Measurements from ENCODE around the gene EBP.

DNA sequence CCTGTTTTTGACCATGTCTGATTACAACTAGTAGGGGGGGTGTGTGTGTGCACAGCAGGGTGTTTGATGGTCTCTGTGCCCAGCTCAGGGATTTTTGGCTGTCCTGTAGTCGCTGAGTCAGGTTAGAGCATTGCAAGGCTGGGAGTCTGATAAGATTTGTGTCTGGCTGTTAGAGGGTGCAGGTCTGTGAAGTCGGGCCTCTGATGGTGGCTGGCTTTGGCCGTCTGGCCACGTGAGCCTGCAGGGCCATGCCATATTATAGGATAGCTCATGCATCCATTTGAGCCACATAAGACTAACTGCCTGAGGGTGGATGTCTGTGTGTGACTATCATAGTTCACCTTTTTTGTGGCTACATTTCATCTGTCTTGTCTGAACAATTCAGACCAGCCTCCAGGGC, 7.9 kb upstream of the EBP start:
- TF ChIP-seq CTCF (IDR thresholded peaks at IDR 0.05) (no peak), POLR2A (IDR thresholded peaks at IDR 0.05) (no peak), EP300 (IDR thresholded peaks at IDR 0.05) (no peak)
